OCI-LY3 (cell line): Measurements from ENCODE around the gene ROBO1.

ENCODE experiments used
- CTCF ChIP-seq: fragments of 200-600, 300-600 bp; sonication (generic); IDR thresholded peaks from 2 replicates; pipeline ENCODE4 v1.5.1; 2014; ENCODE audit warnings: antibody characterized with exemption, low read length, low read depth
- EZH2phosphoT487 ChIP-seq: fragments of 200-600 bp; shearing (Covaris generic); IDR thresholded peaks from 2 replicates; pipeline ENCODE4 v1.6.1; 2018; ENCODE audit warnings: antibody characterized with exemption, mixed run types, low read depth

GRCh38 chr3:78785004-78785403, 982.8 kb downstream of the ROBO1 start:
- TF ChIP-seq CTCF (no peak), EZH2phosphoT487 (no peak)
